Epithelial cell of esophagus (primary cell): ENCODE measurements around the gene SHC3.

ENCODE experiments used
- DNase-seq: peaks from one replicate; pipeline ENCODE4 v3.0.0; 2010; ENCODE audit warnings: low read depth
- H3K4me3 ChIP-seq: 2 replicates; pipeline ENCODE4 v1.5.1; 2011; ENCODE audit warnings: mild to moderate bottlenecking, low read length, control low read depth
- CTCF ChIP-seq: IDR thresholded peaks from 2 replicates; pipeline ENCODE4 v1.5.1; 2011; ENCODE audit warnings: low read depth, mild to moderate bottlenecking, low read length, control low read depth, inconsistent platforms; ENCODE audit not compliant: insufficient read depth; ENCODE audit errors: missing control alignments

The SHC3 gene

GRCh38 chr9:89008744-89009545 is 169.7 kb downstream of the SHC3 start:
- no peak for DNase-seq
- H3K4me3 ChIP-seq, result no peak overlapping the region
- TF ChIP-seq CTCF, result no peak

DNA sequence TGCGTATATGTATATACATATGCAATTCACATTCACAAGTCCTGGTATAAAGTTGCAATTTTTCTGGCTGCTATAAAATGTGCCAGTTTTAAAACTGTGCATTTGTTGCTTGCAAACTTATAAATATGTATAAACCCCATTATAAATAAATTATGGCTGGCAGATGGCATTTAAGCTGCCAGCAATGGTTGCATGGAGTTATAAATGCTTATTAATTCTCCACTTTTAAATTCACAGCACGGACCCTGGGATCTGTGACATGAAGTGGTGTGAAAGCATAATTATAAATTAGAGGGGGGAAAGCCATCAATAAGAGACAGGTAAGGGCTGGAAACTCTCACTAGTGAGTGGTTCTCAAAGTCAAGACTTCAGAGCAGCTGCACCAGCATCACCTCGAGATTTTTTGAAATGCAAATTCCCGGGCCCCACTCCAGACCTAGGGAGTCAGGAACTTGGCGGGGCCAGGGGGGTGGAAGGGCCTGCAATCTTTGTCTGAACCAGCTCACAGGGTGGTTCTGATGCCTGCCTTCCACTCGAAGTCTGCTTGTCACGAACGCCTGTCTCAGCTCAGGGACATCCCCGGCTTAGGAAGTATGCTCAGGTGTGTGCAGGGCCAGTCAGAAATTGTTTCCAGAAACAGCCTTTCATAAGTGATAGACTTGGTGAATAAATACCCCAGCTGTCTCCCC is 170.4 kb downstream of the SHC3 start:
- no peak overlapping the region for H3K4me3 ChIP-seq
- TF ChIP-seq CTCF, result no peak

DNA sequence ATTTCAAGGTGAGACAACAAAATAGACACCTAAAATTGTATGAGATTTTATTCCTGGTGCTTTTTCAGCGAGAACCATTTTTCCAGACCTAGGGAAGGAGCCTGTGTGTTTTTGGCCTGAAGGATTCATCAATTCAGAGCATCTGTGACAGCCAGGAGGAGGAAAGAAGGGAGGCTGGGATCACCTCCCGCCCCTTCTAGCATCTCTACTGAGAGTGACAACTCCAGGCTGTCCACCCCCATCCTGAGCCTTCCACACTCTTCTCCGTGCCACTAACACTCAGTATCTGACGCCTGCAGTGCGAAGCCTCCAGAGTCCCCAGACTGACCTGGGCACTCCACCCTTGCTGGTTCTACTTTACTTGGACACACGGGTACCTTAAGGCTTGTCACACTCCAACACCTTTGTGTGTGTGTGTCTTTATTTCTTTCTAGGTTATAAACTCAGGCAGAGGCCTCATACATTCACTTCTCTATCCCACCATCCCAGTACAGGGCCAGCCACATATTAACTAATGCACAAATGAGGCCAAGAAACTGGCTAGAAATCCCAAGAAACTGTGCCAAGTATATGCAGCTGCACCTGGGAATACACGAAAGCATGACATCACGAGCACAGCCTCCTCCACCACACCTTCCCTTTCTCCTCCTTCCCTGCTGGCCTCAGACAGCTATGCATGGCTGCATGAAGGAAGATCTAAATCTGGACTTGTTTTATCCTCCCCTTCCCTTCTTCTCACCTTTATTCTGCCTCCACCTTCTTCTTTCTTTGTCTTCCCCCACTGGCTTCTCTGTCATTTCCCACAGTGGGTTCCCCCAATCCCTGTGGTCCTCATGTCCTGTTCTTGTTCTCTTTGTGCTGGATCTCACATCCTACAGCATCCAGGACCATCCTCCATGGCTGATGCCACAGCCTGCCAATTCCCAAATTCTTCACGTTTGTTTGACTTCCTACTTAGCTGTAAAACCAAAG is 171.3 kb downstream of the SHC3 start:
- no peak for TF ChIP-seq CTCF
- no peak overlapping the region for H3K4me3 ChIP-seq
- DNase-seq, result no peak

More for the DNA sequence above, 170.4 kb downstream of the SHC3 start:
- DNase-seq, result no peak

DNA sequence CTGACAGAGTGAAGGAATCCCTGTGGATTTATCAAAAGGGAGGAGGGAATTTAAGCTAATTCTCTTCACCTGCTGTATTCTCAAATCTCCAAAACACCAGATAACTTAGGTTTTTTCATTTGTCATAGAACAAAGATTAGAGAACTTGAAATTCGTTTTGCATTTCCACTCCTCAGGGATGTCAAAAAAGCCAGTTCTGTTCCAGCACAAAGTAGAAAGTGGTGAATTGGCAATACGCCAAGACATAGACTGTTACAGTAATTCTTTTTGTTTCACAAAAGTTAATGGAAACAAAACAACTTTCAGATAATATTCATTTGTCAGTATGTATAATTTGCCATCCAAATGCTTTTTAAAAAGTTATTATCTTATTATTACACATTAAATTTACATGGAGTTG is 172.4 kb downstream of the SHC3 start:
- H3K4me3 ChIP-seq, result no peak overlapping the region
- no peak for TF ChIP-seq CTCF
- DNase-seq, result no peak

DNA sequence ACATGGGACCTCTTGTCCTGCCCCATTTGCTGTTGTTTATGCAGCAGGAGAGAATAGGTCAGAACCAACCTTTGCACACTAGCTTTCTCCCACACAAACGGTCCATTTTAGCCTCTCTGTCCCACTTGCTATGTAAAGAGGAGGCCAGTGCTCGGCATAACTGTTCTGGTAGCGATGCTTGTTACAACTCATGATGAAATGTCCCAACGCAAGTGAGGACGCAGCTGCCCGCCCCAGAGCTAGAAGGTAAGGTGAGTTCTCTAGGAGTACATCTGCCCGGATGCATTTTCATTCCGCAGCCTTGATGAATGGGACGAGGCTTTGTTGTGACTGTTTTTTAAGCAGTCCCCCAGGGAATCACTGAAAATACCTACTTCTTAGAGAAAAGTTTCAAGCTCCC is 173.3 kb downstream of the SHC3 start:
- DNase-seq, result no peak
- TF ChIP-seq CTCF, result no peak
- no peak overlapping the region for H3K4me3 ChIP-seq

- H3K4me3 ChIP-seq, result no peak overlapping the region
- TF ChIP-seq CTCF, result no peak
- no peak for DNase-seq
Measured at GRCh38 chr9:89002987-89003386, 175.6 kb downstream of the SHC3 start.
